Activated CD8-positive, alpha-beta T cell treated with anti-CD3 and anti-CD28 coated beads for 36 hours (primary cell): ENCODE results near the gene TRIM52. TPM values are rescaled to one million over a fixed set of nuclear protein-coding genes. Genes with fewer than 3 reads are reported as not detected.

Experiments used
- ATAC-seq: fragments of 200-7000 bp; cut with Tn5 transposase; one replicate; pipeline ENCODE4 v1.10.0; 2021; ENCODE audit warnings: mild to moderate bottlenecking, moderate library complexity
- CTCF ChIA-PET: fragments of 350-600 bp; sonication (Branson Sonifier 250); formaldehyde crosslinking; loops from one replicate; lab custom pipeline; 2021; ENCODE audit warnings: antibody characterized with exemption; lab: Charles Lee
- POLR2A ChIA-PET: fragments of 350-600 bp; sonication (Branson Sonifier 250); formaldehyde crosslinking; loops from one replicate; lab custom pipeline; 2021; ENCODE audit warnings: antibody characterized with exemption; lab: Charles Lee
- DNase-seq: peaks from one replicate; pipeline ENCODE4 v3.0.0-alpha.2; 2020
- H3K27ac Mint-ChIP-seq: one replicate; pipeline ENCODE4 v1.8.0; 2021; ENCODE audit warnings: mild to moderate bottlenecking, mixed read lengths
- H3K27me3 Mint-ChIP-seq: one replicate; pipeline ENCODE4 v1.8.0; 2021; ENCODE audit warnings: mixed read lengths
- H3K36me3 Mint-ChIP-seq: one replicate; pipeline ENCODE4 v1.8.0; 2021; ENCODE audit warnings: low read depth, mixed read lengths
- H3K4me1 Mint-ChIP-seq: one replicate; pipeline ENCODE4 v1.8.0; 2021; ENCODE audit warnings: low read depth, mixed read lengths
- H3K4me3 Mint-ChIP-seq: one replicate; pipeline ENCODE4 v1.8.0; 2021; ENCODE audit warnings: mild to moderate bottlenecking, moderate library complexity, mixed read lengths
- H3K9me3 Mint-ChIP-seq: one replicate; pipeline ENCODE4 v1.8.0; 2021; ENCODE audit warnings: mixed read lengths
- CTCF ChIP-seq: fragments of 200-600 bp; IDR thresholded peaks from one replicate; pipeline ENCODE4 v1.8.0; 2022; ENCODE audit warnings: antibody characterized with exemption, mild to moderate bottlenecking
- intact Hi-C: fragments of 100-400 bp; cut with micrococcal nuclease; formaldehyde crosslinking; loops from one replicate; pipeline ENCODE4 v1.10.0; 2022
- total RNA-seq, 2 experiments: library from RNA; stranded (reverse); gene quantifications; one replicate each; pipeline ENCODE4 v1.2.3, GENCODE V29; 2021

The TRIM52 gene
- total RNA-seq, 2 experiments from 2014 or later: 13.2 to 13.8 TPM

GRCh38 chr5:181223058-181223728 lies 37.8 kb downstream of the TRIM52 start, which contains the start of gene TRIM41:
Gene TRIM41, plus strand, starts transcription at chr5:181223281. Its CDS starts 719 bp downstream, at chr5:181224000.
- Mint-ChIP-seq H3K4me3 (peak within 1 kb of the TSS; percentile 91), H3K9me3 (no peaks in the 10 kb centered on the region), H3K27ac (peak within 1 kb of the TSS; percentile 97), H3K4me1 (peaks cover 48% of the 10 kb centered on the region), H3K27me3 (peaks cover 5% of the 10 kb centered on the region), H3K36me3 (peaks cover 19% of the 10 kb centered on the region)
- ChIA-PET CTCF (interaction anchor here (0.7 to 1.5 kb wide), 3 partner anchors 16 to 34 kb away, joined by 3 to 6 read pairs (median 5); no protein-coding TSS in a partner anchor), POLR2A (interaction anchor here (0.6 to 23.2 kb wide), 9 partner anchors 13 to 39 kb away, joined by 3 to 746 read pairs (median 6); partner anchors contain the start of genes RACK1 and TRIM52)
- intact Hi-C loops: loop anchor here (2.0 to 5.0 kb wide), 2 partner anchors 34 to 39 kb away; partner anchors contain the start of gene TRIM52
- ATAC-seq (peak; percentile 64), DNase-seq (peak; percentile 99)
- TF ChIP-seq CTCF: no peak

DNA sequence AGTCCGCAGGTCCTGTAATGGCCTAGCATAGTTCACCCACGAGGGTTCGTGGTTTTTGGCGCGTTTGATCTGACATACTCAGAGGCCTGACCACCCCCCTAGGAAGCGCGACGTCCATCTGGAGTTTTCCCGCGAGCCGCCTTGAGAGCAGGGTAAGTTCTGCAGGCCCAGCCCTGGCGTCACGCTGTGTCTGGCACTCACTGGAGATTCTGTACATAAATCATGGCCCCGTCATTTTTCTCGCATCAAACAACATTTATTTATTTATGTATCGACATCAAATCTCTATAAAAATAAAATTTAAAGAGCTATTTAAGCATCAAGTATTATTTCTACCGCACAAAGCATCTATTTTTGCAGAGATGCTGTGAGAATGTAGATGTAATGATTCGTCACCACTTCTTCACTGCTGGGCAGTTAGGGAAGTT lies 38.3 kb downstream of the TRIM52 start:
- Mint-ChIP-seq H3K27me3 (peaks cover 5% of the 10 kb centered on the region), H3K27ac (peak overlapping the region; percentile 97), H3K36me3 (peaks cover 20% of the 10 kb centered on the region), H3K4me3 (peak overlapping the region; percentile 91), H3K4me1 (peaks cover 52% of the 10 kb centered on the region), H3K9me3 (no peaks in the 10 kb centered on the region)
- ChIA-PET CTCF (interaction anchor here (0.7 to 1.5 kb wide), 3 partner anchors 16 to 33 kb away, joined by 3 to 6 read pairs (median 5); no protein-coding TSS in a partner anchor), POLR2A (interaction anchor here (0.7 to 23.2 kb wide), 8 partner anchors 12 to 52 kb away, joined by 3 to 746 read pairs (median 6); partner anchors contain the start of genes RACK1 and TRIM52)
- intact Hi-C loops: loop anchor here (2.0 to 5.0 kb wide), 2 partner anchors 34 to 40 kb away; partner anchors contain the start of gene TRIM52
- no peak for TF ChIP-seq CTCF
- ATAC-seq: peak; percentile 3
- no peak for DNase-seq

GRCh38 chr5:181221792-181222629 lies 38.9 kb downstream of the TRIM52 start:
- TF ChIP-seq CTCF: no peak
- peaks cover 55% of the 10 kb centered on the region for H3K4me1 Mint-ChIP-seq
- intact Hi-C loops: loop anchor here (2.0 to 5.0 kb wide), 2 partner anchors 33 to 40 kb away; partner anchors contain the start of gene TRIM52
- H3K36me3 Mint-ChIP-seq: peaks cover 20% of the 10 kb centered on the region
- H3K9me3 Mint-ChIP-seq: no peaks in the 10 kb centered on the region
- CTCF ChIA-PET: interaction anchor here (1.0 to 1.5 kb wide), 3 partner anchors 15 to 49 kb away, joined by 3 to 6 read pairs (median 5); no protein-coding TSS in a partner anchor
- DNase-seq: peak; percentile 96
- peaks cover 5% of the 10 kb centered on the region for H3K27me3 Mint-ChIP-seq
- peak overlapping the region; percentile 91 for H3K4me3 Mint-ChIP-seq
- peak; percentile 35 for ATAC-seq
- H3K27ac Mint-ChIP-seq: peak overlapping the region; percentile 97
- POLR2A ChIA-PET: interaction anchor here (0.7 to 23.2 kb wide), 8 partner anchors 11 to 51 kb away, joined by 3 to 746 read pairs (median 6); partner anchors contain the start of genes RACK1 and TRIM52

DNA sequence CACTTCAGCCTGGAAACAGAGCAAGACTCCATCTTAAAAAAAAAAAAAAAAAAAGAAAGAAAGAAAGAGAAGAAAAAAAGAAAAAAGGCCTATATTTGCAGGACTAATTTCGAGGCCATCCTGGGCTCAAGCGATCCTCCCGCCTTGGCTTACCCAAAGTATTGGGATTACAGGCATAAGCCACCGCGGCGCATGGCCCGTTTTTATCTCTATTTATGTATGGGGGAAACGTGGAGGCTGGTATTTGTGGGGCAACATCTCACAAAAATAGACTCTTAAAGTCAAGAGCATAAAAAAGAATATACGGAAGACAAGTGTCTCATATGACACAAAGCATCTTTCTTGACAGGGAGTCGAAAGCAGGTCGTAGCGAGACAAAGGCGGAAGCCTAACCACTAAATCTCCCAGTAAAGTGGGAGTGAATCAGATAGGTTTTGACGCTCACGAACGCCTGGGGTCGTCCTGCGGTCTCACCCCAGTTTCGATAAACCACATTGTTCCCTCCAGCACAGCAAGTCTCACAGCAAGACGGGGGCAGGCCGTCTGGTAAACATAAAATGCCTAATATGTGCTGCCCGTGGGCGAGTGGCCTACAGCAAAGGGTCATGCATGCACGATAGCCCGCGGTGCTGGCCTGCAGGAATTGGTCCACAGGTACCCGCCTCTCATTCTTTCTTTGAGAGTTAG lies 39.7 kb downstream of the TRIM52 start:
- H3K27ac Mint-ChIP-seq: peak overlapping the region; percentile 97
- TF ChIP-seq CTCF: no peak
- intact Hi-C loops: loop anchor here (5.0 kb wide), 1 partner anchor 41 kb away; the partner anchor contains the start of gene TRIM52
- ATAC-seq (no peak), DNase-seq (peak; percentile 85)
- CTCF ChIA-PET: interaction anchor here (0.6 to 1.0 kb wide), 2 partner anchors 48 to 66 kb away, joined by 3 read pairs; no protein-coding TSS in a partner anchor
- H3K9me3 Mint-ChIP-seq: no peaks in the 10 kb centered on the region
- H3K4me3 Mint-ChIP-seq: peak overlapping the region; percentile 91
- POLR2A ChIA-PET: interaction anchor here (1.0 to 23.2 kb wide), 10 partner anchors 11 to 61 kb away, joined by 3 to 746 read pairs (median 10); partner anchors contain the start of genes RACK1 and TRIM52
- peaks cover 5% of the 10 kb centered on the region for H3K27me3 Mint-ChIP-seq
- peaks cover 18% of the 10 kb centered on the region for H3K36me3 Mint-ChIP-seq
- peaks cover 56% of the 10 kb centered on the region for H3K4me1 Mint-ChIP-seq
